ENCODE measurements around the gene RGS9BP. TPM values are rescaled to one million over a fixed set of nuclear protein-coding genes. Genes with fewer than 3 reads are reported as not detected.
A peak's percentile ranks its signal among the peaks of the same experiment; 100 is the strongest.

RGS9BP gene, protein sequence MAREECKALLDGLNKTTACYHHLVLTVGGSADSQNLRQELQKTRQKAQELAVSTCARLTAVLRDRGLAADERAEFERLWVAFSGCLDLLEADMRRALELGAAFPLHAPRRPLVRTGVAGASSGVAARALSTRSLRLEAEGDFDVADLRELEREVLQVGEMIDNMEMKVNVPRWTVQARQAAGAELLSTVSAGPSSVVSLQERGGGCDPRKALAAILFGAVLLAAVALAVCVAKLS
- total RNA-seq = 0.79 and 0.90 TPM in 2 replicates

DNA sequence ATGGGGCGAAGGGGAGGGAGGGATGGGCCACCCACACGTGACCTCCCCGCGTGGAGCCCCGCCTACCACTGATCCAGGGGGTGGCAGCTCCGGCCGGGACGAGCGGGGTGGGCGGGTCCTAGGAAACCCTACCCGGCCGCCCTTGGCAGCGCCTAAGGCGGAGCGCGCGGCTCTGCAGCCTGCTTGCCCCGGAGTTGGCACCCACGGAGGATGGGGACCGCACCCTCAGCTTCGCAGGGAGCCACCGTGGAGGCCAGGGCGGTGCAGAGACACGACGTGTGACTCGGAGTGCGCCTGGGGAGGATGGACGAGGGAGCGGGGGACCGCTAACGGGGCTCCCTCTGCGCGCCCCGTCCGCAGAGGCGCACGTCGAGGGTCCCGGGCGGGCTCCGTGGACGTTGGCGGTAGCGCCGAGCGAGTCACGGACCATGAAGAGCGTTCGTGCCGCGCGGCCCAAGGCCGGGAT lies at the start of gene RGS9BP:
TSS of gene RGS9BP (plus strand) at position 129 of the 466 bp plus-strand sequence. CDS start 416 bp downstream, outside the sequence.
- FAIRE-seq (no peak), DNase-seq (ENCODE audit: low read depth) (peak; percentile 10)
- TF ChIP-seq, protein P1, sequence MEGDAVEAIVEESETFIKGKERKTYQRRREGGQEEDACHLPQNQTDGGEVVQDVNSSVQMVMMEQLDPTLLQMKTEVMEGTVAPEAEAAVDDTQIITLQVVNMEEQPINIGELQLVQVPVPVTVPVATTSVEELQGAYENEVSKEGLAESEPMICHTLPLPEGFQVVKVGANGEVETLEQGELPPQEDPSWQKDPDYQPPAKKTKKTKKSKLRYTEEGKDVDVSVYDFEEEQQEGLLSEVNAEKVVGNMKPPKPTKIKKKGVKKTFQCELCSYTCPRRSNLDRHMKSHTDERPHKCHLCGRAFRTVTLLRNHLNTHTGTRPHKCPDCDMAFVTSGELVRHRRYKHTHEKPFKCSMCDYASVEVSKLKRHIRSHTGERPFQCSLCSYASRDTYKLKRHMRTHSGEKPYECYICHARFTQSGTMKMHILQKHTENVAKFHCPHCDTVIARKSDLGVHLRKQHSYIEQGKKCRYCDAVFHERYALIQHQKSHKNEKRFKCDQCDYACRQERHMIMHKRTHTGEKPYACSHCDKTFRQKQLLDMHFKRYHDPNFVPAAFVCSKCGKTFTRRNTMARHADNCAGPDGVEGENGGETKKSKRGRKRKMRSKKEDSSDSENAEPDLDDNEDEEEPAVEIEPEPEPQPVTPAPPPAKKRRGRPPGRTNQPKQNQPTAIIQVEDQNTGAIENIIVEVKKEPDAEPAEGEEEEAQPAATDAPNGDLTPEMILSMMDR (IDR thresholded peaks at IDR 0.05; ENCODE audit: insufficient read depth, low read length, severe bottlenecking) = no peak

DNA sequence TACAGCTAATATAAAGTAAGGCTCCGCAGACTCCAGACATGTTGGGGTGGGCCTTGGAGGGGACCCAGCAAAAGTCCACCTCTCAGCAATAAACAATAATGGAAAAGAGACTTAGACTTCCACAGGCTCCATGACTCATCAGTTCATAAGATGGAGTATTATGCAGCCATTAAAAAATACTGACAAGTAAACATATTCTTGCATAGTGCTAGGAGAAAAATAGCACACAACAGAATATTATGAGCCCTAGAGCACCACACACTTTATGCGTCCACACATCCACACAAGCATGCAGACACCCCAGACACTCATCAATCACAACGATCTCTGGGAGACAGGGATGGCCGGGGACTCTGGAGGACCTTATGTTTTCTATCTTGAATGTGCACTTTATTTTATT lies 48.7 kb upstream of the RGS9BP start:
- no peak for FAIRE-seq
- H3K36me3 ChIP-seq (ENCODE audit: control insufficient read depth, insufficient read depth, low read length) = peaks cover 25% of the 10 kb centered on the region

More for the DNA sequence above, at the start of gene RGS9BP:
- Histone ChIP-seq H3K27me3 (ENCODE audit: control insufficient read depth, insufficient read depth, low read length) (peaks cover 17% of the 10 kb centered on the region), H3K4me3 (ENCODE audit: low read depth, low read length) (peak within 1 kb of the TSS; percentile 93), H3K36me3 (ENCODE audit: control insufficient read depth, insufficient read depth, low read length) (peaks cover 2% of the 10 kb centered on the region)

DNA sequence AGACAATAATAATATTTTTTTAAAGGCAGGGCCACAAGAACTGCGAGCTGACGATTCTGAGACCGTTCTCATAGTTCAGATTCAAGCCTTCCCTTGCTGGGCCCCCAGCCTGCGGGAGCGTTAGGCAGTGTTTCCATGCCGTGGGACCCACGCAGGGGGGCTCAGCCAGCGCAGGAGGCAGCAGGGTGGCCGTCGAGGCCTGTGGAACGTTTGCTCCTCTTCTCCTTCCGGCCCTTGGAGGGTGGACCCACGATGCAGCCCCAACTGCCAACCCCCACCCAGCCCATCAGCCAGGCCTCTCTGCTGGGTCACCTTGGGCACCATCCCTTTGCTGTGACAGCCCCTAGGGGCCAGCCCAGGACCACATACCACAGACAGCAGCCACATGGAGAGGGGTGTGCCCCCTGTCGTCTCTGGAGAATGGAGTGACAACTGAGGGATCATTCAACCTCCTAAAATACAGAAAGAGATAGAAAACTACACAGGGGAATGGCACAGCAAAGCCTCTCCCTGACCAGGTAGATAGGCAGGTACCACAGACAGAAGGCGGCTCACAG lies 47.9 kb upstream of the RGS9BP start:
- TF ChIP-seq, protein P1 (IDR thresholded peaks at IDR 0.05; ENCODE audit: insufficient read depth, low read length, severe bottlenecking) = no peak
- DNase-seq (ENCODE audit: low read depth) (no peak), FAIRE-seq (no peak)
- peaks cover 23% of the 10 kb centered on the region for H3K36me3 ChIP-seq (ENCODE audit: control insufficient read depth, insufficient read depth, low read length)
- no peak overlapping the region for H3K4me3 ChIP-seq (ENCODE audit: low read depth, low read length)
- no peaks in the 10 kb centered on the region for H3K27me3 ChIP-seq (ENCODE audit: control insufficient read depth, insufficient read depth, low read length)

More for the DNA sequence above, 48.7 kb upstream of the RGS9BP start:
- TF ChIP-seq, protein P1 (IDR thresholded peaks at IDR 0.05; ENCODE audit: insufficient read depth, low read length, severe bottlenecking) = no peak
- Histone ChIP-seq H3K4me3 (ENCODE audit: low read depth, low read length) (no peak overlapping the region), H3K27me3 (ENCODE audit: control insufficient read depth, insufficient read depth, low read length) (no peaks in the 10 kb centered on the region)
- no peak for DNase-seq (ENCODE audit: low read depth)

DNA sequence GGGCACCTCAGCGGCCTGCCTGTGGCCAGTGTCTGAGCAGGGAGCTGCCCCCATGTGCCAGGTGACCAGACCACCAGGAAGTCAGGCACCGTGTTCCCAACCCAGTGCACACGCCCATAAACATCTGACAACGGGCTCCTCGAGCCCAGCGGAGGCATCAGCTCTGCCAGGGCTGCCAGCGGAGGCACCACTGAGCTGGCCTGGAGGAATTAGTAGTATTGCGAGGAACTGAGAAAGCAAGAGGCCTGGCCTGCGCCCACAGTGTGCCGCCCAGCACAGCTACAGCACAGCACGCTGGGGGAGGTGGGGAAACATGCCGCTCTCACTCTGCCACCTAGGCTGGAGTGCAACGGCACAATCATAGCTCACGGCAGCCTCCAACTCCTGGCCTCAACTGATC lies 45.3 kb upstream of the RGS9BP start:
- peaks cover 24% of the 10 kb centered on the region for H3K36me3 ChIP-seq (ENCODE audit: control insufficient read depth, insufficient read depth, low read length)

DNA sequence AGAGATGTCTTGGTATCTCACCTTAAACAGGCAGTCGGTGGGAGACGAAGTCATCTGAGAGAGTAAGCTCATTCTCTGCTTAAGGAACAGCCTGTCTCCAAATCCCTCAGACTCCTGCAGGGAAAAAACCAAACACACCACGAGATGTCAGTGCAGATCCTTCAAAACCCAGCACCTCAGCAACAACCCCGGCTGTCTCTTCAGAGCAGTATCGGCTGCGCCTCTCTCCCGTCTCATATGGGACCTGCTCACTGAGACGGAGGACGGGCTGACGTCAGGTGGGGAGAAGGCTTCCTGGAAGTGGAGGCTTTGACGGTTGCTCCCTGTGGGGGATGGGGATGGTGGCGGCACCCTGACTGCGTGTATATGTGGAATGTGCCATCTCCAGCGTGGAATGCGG lies 44.3 kb upstream of the RGS9BP start:
- FAIRE-seq (peak; percentile 80), DNase-seq (ENCODE audit: low read depth) (no peak)
- TF ChIP-seq, protein P1 (IDR thresholded peaks at IDR 0.05; ENCODE audit: insufficient read depth, low read length, severe bottlenecking) = no peak
- peaks cover 23% of the 10 kb centered on the region for H3K36me3 ChIP-seq (ENCODE audit: control insufficient read depth, insufficient read depth, low read length)
- no peak overlapping the region for H3K4me3 ChIP-seq (ENCODE audit: low read depth, low read length)
- H3K27me3 ChIP-seq (ENCODE audit: control insufficient read depth, insufficient read depth, low read length) = no peaks in the 10 kb centered on the region

More for the DNA sequence above, 45.3 kb upstream of the RGS9BP start:
- TF ChIP-seq, protein P1 (IDR thresholded peaks at IDR 0.05; ENCODE audit: insufficient read depth, low read length, severe bottlenecking) = no peak
- no peak for DNase-seq (ENCODE audit: low read depth)
- H3K4me3 ChIP-seq (ENCODE audit: low read depth, low read length) = no peak overlapping the region
- FAIRE-seq = no peak
- H3K27me3 ChIP-seq (ENCODE audit: control insufficient read depth, insufficient read depth, low read length) = no peaks in the 10 kb centered on the region

All from bronchial epithelial cell (primary cell).